ENCODE results near the gene CHRM4.
A peak's percentile ranks its signal among the peaks of the same experiment; 100 is the strongest.

CHRM4 gene

GRCh38 chr11:46418751-46419150 lies 27.2 kb upstream of the CHRM4 start:
- in situ Hi-C loops (cut with HindIII; ENCODE audit: low sequenced_read_pairs) = no loop called here
- no peak for DNase-seq (ENCODE audit: low read depth, low spot score)
- no peak overlapping the region for H3K4me3 ChIP-seq (ENCODE audit: low read depth, low read length)
- TF ChIP-seq CTCF (IDR thresholded peaks at IDR 0.05; ENCODE audit: low read depth, low read length) = no peak

GRCh38 chr11:46417711-46418110 lies 26.1 kb upstream of the CHRM4 start:
- H3K4me3 ChIP-seq (ENCODE audit: low read depth, low read length) = no peak overlapping the region
- in situ Hi-C loops (cut with HindIII; ENCODE audit: low sequenced_read_pairs) = no loop called here
- TF ChIP-seq CTCF (IDR thresholded peaks at IDR 0.05; ENCODE audit: low read depth, low read length) = no peak
- DNase-seq (ENCODE audit: low read depth, low spot score) = no peak

GRCh38 chr11:46414879-46415278 lies 23.3 kb upstream of the CHRM4 start:
- in situ Hi-C loops (cut with HindIII; ENCODE audit: low sequenced_read_pairs) = no loop called here
- no peak for TF ChIP-seq CTCF (IDR thresholded peaks at IDR 0.05; ENCODE audit: low read depth, low read length)
- DNase-seq (ENCODE audit: low read depth, low spot score) = no peak
- H3K4me3 ChIP-seq (ENCODE audit: low read depth, low read length) = no peak overlapping the region

- in situ Hi-C loops (cut with HindIII; ENCODE audit: low sequenced_read_pairs) = no loop called here
- DNase-seq (ENCODE audit: low read depth, low spot score) = no peak
- H3K4me3 ChIP-seq (ENCODE audit: low read depth, low read length) = no peak overlapping the region
- TF ChIP-seq CTCF (IDR thresholded peaks at IDR 0.05; ENCODE audit: low read depth, low read length) = no peak
Observed at GRCh38 chr11:46414466-46414796, 22.9 kb upstream of the CHRM4 start.

GRCh38 chr11:46413760-46414465 lies 22.3 kb upstream of the CHRM4 start:
- no peak for TF ChIP-seq CTCF (IDR thresholded peaks at IDR 0.05; ENCODE audit: low read depth, low read length)
- in situ Hi-C loops (cut with HindIII; ENCODE audit: low sequenced_read_pairs) = no loop called here
- DNase-seq (ENCODE audit: low read depth, low spot score) = no peak
- no peak overlapping the region for H3K4me3 ChIP-seq (ENCODE audit: low read depth, low read length)

GRCh38 chr11:46410021-46410420 lies 18.4 kb upstream of the CHRM4 start:
- H3K4me3 ChIP-seq (ENCODE audit: low read depth, low read length) = no peak overlapping the region
- DNase-seq (ENCODE audit: low read depth, low spot score) = peak; percentile 9
- TF ChIP-seq CTCF (IDR thresholded peaks at IDR 0.05; ENCODE audit: low read depth, low read length) = peak; percentile 40
- in situ Hi-C loops (cut with HindIII; ENCODE audit: low sequenced_read_pairs) = no loop called here

Data from astrocyte of the spinal cord (primary cell).